ENCODE measurements around the gene PTPRN2.
A peak's percentile ranks its signal among the peaks of the same experiment; 100 is the strongest.
"Not testable (repeated sequence)": the region's sequence is repeated elsewhere in the genome, so short reads cannot be mapped to it uniquely, and the experiment has no call there.

Gene PTPRN2

GRCh38 chr7:157707983-157708918 lies 879.4 kb downstream of the PTPRN2 start:
- no peak for DNase-seq

GRCh38 chr7:157704365-157704764 lies 883.3 kb downstream of the PTPRN2 start:
- DNase-seq, result no peak

- DNase-seq, result no peak
Measured at GRCh38 chr7:157703534-157704195, 884.0 kb downstream of the PTPRN2 start.

DNA sequence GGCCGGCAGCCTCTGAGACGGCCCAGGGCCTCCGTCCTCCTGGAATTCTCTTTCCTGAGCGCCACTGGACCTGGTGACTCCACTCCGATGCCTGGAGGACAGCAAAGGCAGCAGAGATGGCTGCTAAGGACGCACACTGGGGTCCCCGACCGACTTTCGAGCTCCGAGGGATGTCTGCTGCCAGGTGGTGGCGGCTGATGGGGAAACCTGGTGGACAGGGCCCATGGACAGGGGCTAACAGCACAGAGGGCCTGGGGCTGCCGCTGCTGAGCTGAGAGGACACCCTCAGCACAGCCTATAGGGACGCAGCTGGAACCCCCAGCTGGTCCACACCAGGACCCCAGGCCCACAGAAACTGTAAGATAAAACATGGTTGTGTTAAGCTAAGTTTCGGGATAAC lies 884.5 kb downstream of the PTPRN2 start:
- DNase-seq, result no peak

DNA sequence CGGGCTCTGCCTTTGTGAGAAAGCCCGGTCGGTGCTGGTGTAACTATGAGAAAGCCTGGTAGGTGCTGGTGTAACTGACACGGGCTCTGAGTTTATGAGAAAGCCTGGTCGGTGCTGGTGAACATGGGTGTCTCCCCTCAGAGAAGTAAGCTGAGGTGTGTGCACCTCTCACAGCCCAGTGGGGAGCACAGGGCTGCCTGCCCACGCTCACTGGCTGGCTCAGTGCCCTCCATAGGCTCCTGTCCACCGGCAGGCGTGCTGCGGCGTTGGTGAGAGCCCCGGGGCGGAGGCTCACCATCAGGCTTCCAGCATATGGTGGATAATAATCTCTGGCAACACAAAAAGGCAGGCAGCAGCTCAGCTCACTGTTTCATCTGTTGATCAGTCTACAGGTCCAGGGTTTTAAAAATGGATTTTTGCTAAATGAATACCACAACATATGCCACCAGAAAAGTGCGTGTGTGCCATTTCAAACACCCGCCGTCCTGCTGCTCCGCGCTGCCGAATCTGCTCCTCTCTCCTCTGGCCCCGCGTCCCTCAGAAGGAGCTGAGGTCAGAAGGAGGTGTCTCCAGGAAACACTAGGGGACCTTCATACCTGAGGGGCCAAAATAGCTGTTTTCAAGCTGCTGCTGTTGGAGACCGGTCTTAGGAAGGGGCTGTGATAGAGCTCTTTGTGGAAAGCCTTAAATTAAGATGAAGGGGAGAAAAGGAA lies 885.2 kb downstream of the PTPRN2 start:
- DNase-seq, result no peak

DNA sequence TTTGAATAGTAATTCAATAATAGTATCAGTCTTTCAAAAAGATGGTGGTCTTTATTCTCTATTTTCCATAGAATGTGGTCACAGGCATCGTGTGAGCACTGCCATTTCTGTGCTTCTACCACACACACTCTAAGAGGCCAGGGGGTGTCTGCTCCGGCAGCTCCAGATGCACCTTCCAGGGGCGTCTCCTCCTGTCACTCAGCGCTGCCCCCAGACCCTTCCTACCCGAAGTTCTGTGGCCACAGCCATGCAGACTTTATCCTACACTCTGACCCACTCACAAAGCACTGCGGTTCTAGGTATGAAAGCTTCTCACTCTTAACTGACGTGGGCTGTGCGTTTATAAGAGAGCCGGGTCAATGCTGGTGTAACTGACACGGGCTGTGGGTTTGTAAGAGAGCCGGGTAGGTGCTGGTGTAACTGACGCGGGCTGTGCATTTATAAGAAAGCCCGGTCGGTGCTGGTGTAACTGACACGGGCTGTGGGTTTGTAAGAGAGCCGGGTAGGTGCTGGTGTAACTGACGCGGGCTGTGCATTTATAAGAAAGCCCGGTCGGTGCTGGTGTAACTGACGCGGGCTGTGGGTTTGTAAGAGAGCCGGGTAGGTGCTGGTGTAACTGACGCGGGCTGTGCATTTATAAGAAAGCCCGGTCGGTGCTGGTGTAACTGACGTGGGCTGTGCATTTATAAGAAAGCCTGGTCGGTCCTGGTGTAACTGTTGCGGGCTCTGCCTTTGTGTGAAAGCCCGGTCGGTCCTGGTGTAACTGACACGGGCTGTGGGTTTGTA lies 886.0 kb downstream of the PTPRN2 start:
- DNase-seq, result not testable (repeated sequence)

DNA sequence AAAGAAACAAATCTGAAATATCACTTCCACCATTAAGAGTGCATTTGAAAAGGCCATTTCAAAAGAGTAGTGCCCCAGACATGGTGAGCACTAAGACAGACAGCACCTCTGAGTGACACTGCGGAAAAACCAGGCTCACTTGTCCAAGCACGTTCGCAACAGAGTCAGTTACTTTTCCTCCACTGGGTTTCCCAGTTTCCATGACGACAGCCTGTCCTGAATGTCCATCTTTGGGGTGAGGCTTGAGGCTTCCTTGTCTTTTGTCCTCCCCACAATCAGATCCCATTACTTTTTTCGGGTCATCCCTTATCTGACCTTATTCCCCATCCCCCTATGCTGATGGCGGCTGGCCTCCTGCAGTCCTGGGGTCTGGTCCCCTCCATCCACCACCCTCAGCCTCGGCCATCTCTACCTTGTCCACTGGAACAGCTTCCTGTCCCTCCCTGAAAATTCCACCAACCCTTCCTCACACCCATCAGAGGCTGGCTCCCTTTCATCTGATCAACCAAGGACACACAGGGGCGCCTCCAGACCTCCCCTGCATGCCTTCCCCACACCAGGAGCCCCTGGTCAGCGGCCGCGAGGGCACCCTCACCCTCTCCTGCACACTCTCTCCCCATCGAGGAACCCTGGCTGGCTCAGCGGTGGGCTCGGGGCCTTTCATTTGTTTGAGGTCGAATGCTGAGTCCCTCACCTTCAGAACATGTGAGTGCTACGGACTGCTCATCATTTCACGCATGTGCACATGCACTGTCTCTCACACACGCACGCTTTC lies 887.2 kb downstream of the PTPRN2 start:
- no peak for DNase-seq

DNA sequence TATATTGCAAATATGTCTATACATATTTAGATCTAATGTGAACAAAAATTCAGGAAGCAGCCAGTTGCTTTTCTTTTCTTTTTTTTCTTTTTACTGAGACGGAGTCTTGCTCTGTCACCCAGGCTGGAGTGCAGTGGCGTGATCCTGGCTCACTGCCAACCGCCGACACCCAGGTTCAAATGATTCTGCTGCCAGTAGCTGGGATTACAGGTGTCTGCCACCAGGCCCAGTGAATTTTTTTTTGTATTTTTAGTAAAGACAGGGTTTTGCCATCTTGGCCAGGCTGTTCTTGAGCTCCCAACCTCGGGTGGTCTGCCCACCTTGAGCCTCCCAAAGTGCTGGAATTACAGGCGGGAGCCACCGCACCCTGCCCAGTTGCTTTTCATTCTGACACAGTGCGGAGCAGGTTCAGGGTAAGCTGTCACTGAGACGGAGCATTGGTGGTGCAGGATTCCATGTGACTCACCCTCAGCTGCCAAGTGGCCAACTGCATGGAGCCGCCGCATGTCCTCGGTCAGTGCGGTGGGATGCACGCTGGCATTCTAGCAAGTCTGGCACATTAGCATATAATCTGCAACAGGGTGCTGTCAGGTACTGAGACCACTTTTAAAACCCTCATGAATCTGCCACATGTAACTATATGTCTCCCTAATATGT lies 888.1 kb downstream of the PTPRN2 start:
- DNase-seq, result no peak

GRCh38 chr7:157697287-157697686 lies 890.3 kb downstream of the PTPRN2 start:
- DNase-seq, result not testable (repeated sequence)

GRCh38 chr7:157695609-157696008 lies 892.0 kb downstream of the PTPRN2 start:
- not testable (repeated sequence) for DNase-seq

DNA sequence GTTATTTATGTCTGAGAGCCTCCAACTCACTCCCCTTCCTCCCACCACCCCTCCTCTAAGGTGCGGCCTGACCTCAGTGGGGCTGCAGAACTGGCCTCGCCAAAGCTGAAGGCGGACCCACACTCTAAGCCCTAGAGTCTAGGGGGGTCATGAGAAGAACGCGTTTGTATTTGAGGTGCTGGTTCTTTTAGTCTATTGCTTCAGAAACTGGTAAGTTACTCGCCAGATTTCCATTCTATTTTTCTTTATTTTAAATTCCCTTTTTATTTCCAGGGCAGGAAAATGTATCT lies 893.3 kb downstream of the PTPRN2 start:
- DNase-seq, result peak; percentile 53

- DNase-seq, result peak; percentile 75
Measured at GRCh38 chr7:157693521-157694375, 893.9 kb downstream of the PTPRN2 start.

- DNase-seq, result peak; percentile 87
Measured at GRCh38 chr7:157693071-157693520, 894.5 kb downstream of the PTPRN2 start.

- DNase-seq, result peak; percentile 71
Measured at GRCh38 chr7:157692460-157693011, 895.1 kb downstream of the PTPRN2 start.

DNA sequence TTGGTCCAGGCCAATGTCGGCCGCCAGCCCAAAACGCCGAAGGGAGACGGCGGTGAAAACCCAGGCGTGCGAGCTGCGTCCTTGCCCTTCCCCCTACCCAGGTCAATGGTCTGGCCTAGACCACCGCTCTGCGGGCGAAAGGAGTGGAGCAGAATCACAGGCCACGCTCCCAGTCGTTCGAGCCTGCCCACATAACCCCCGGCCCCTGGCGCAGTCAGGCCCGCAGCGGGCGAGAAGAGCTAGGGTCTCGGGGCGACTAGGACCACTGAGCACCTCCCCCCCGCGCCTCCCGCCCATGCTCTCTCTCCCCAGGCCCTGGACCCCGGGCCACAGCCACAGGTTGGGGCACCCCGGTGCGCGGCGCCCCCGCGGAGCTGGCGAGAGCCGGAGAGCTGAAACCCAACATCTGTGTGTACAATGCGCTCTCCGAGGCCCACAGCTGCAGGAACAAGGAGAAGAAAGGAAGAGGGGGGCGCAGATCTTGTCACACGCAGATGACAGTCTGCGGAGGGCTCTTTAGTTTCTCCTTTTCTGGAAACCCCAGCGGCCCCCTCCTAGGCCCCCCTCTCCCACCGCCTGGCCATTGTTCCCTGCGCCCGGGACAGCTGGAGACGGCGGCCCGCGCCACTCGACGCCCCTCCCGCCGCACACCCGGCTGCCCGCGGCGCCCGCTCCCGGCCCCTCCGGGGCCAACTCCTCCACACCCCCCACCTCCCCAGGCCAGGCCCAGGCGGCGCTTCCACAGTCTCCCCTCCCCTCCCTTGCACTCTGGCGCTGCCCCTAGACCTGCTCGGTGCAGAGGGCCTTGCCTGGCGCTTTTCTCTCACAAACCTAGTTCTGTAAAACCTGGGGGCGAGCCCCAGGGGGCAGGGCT lies 895.8 kb downstream of the PTPRN2 start:
- peak; percentile 84 for DNase-seq

GRCh38 chr7:157690833-157691585 lies 896.6 kb downstream of the PTPRN2 start:
- DNase-seq, result peak; percentile 94

GRCh38 chr7:157690058-157690832 lies 897.4 kb downstream of the PTPRN2 start:
- DNase-seq, result peak; percentile 74

All from NCI-H146 (cell line).